HCT116 (cell line): Measurements from ENCODE around the gene DEPDC7. TPM values are rescaled to one million over a fixed set of nuclear protein-coding genes. Genes with fewer than 3 reads are reported as not detected.
A peak's percentile ranks its signal among the peaks of the same experiment; 100 is the strongest.

ENCODE experiments used
- ATAC-seq: fragments of 200-7000 bp; cut with Tn5 transposase; 2 replicates; pipeline ENCODE4 v1.9.1; 2020; ENCODE audit warnings: mild to moderate bottlenecking, moderate library complexity
- BruUV-seq: library from RNA; stranded (reverse); fragments of 400-500 nt; replicated peaks from 2 replicates; lab custom pipeline; 2021; lab: Mats Ljungman, UMichigan
- CTCF ChIA-PET: fragments of 300-600 bp; sonication (Branson Sonifier 250); formaldehyde crosslinking; loops from one replicate; lab custom pipeline; 2021; ENCODE audit warnings: antibody characterized with exemption; lab: Charles Lee
- POLR2A ChIA-PET: fragments of 300-600, 350-600 bp; sonication (Branson Sonifier 250); formaldehyde crosslinking; loops from one replicate; lab custom pipeline; 2021; ENCODE audit warnings: antibody characterized with exemption; lab: Charles Lee
- RAD21 ChIA-PET, 2 experiments: fragments of 300-600 bp; sonication (Branson Sonifier 250); formaldehyde crosslinking; loops; one replicate each; lab custom pipeline; 2023; ENCODE audit warnings: low total read pairs in 2 of 2; ENCODE audit not compliant: uncharacterized antibody in 2 of 2, unreplicated experiment in 2 of 2, low non-redundant PET in 1 of 2; lab: Charles Lee
- DNase-seq: peaks from one replicate; pipeline ENCODE4 v3.0.0-alpha.2; 2010; ENCODE audit warnings: low read depth, low spot score
- H2AFZ ChIP-seq: fragments of 200-600 bp; shearing (Covaris generic), sonication (generic); 2 replicates; pipeline ENCODE4 v1.6.1; 2017; ENCODE audit warnings: low read depth, mixed run types, mixed read lengths, antibody characterized with exemption, low read length; ENCODE audit not compliant: poor library complexity, severe bottlenecking
- H3K27ac ChIP-seq: 2 replicates; pipeline ENCODE4 v1.5.1; 2012; ENCODE audit warnings: low read depth, low read length
- H3K27me3 ChIP-seq: fragments of 200-600 bp; sonication (generic); 2 replicates; pipeline ENCODE4 v1.6.1; 2016; ENCODE audit warnings: mixed run types, low read length, mixed read lengths; ENCODE audit not compliant: insufficient read depth
- H3K36me3 ChIP-seq, 2 experiments: fragments of 200-500 bp in 1 of 2; fragments of 200-600 bp in 1 of 2; sonication (Bioruptor generic) in 1 of 2; sonication (generic) in 1 of 2; 2 replicates each; pipeline versions ENCODE4 v1.5.1 to v1.6.1; 2014 to 2016; ENCODE audit warnings: low read length in 2 of 2, inconsistent platforms in 1 of 2, mixed read lengths in 1 of 2, mixed run types in 1 of 2; ENCODE audit not compliant: insufficient read depth in 2 of 2, control insufficient read depth in 1 of 2
- H3K4me1 ChIP-seq, 2 experiments: fragments of 200-600 bp in 1 of 2; sonication (generic) in 1 of 2; 2 replicates each; pipeline versions ENCODE4 v1.5.1 to v1.6.1; 2012 to 2017; ENCODE audit warnings: low read length in 2 of 2, inconsistent platforms in 1 of 2, mild to moderate bottlenecking in 1 of 2, mixed read lengths in 1 of 2, mixed run types in 1 of 2, moderate library complexity in 1 of 2; ENCODE audit not compliant: insufficient read depth in 2 of 2, control insufficient read depth in 1 of 2
- H3K4me2 ChIP-seq: fragments of 200-600 bp; sonication (generic); 2 replicates; pipeline ENCODE4 v1.6.1; 2017; ENCODE audit warnings: mixed run types, low read length, mixed read lengths
- H3K4me3 ChIP-seq, 2 experiments: fragments of 200-600 bp in 1 of 2; sonication (generic) in 1 of 2; replicated peaks in 1 of 2; 2 replicates each; pipeline ENCODE4 v1.5.1; 2011 to 2016; ENCODE audit warnings: low read length in 2 of 2, control low read depth in 1 of 2, low read depth in 1 of 2, mild to moderate bottlenecking in 1 of 2, mixed read lengths in 1 of 2, mixed run types in 1 of 2
- H3K79me2 ChIP-seq: fragments of 200-600 bp; sonication (generic); 2 replicates; pipeline ENCODE4 v1.6.1; 2017; ENCODE audit warnings: mild to moderate bottlenecking, mixed run types, low read length, moderate library complexity, mixed read lengths; ENCODE audit not compliant: insufficient read depth
- H3K9ac ChIP-seq: fragments of 200-600 bp; sonication (generic); 2 replicates; pipeline ENCODE4 v1.6.1; 2016; ENCODE audit warnings: low read length, mixed read lengths
- H3K9me2 ChIP-seq: fragments of 200-600 bp; sonication (generic), shearing (Covaris generic); 2 replicates; pipeline ENCODE4 v1.6.1; 2017; ENCODE audit warnings: mixed run types, mild to moderate bottlenecking, moderate library complexity; ENCODE audit not compliant: insufficient read depth
- H3K9me3 ChIP-seq, 2 experiments: fragments of 200-500 bp in 1 of 2; fragments of 200-600 bp in 1 of 2; sonication (Bioruptor generic) in 1 of 2; sonication (generic) in 1 of 2; 2 replicates each; pipeline ENCODE4 v1.6.1; 2014 to 2017; ENCODE audit warnings: low read length in 2 of 2, mixed read lengths in 2 of 2, inconsistent platforms in 1 of 2, low read depth in 1 of 2, mild to moderate bottlenecking in 1 of 2, mixed run types in 1 of 2, moderate library complexity in 1 of 2; ENCODE audit not compliant: control insufficient read depth in 1 of 2, insufficient read depth in 1 of 2
- H4K20me1 ChIP-seq: fragments of 200-600 bp; sonication (generic), shearing (Covaris generic); 2 replicates; pipeline ENCODE4 v1.6.1; 2017; ENCODE audit warnings: mixed run types, mild to moderate bottlenecking, moderate library complexity; ENCODE audit not compliant: insufficient read depth
- EGR1 ChIP-seq: IDR thresholded peaks from 2 replicates; pipeline ENCODE4 v1.6.1; 2012; ENCODE audit warnings: low read depth
- POLR2A ChIP-seq: IDR thresholded peaks from 2 replicates; pipeline ENCODE4 v1.7.0; 2011; ENCODE audit warnings: borderline replicate concordance; ENCODE audit not compliant: insufficient read depth, insufficient read length; ENCODE audit errors: extremely low read depth
- POLR2AphosphoS5 ChIP-seq: IDR thresholded peaks from 2 replicates; pipeline ENCODE4 v1.6.1; 2011; ENCODE audit warnings: mild to moderate bottlenecking, low read depth, low read length, moderate library complexity
- RAD21 ChIP-seq: IDR thresholded peaks from 2 replicates; pipeline ENCODE4 v1.6.1; 2012; ENCODE audit warnings: low read depth, mild to moderate bottlenecking
- SIN3A ChIP-seq: IDR thresholded peaks from 2 replicates; pipeline ENCODE4 v1.6.1; 2012; ENCODE audit warnings: low read depth
- TCF7L2 ChIP-seq: IDR thresholded peaks from 2 replicates; pipeline ENCODE4 v1.7.0; 2011; ENCODE audit warnings: borderline replicate concordance, inconsistent platforms; ENCODE audit not compliant: insufficient read depth, insufficient read length; ENCODE audit errors: extremely low read depth
- YY1 ChIP-seq: IDR thresholded peaks from 2 replicates; pipeline ENCODE4 v1.6.1; 2011; ENCODE audit warnings: low read length, low read depth, moderate library complexity, mild to moderate bottlenecking; ENCODE audit not compliant: insufficient replicate concordance; ENCODE audit errors: extremely low read depth
- ZFX ChIP-seq: fragments of 450-650 bp; IDR thresholded peaks from 2 replicates; pipeline ENCODE4 v1.6.1; 2017
- intact Hi-C: fragments of 100-400 bp; cut with micrococcal nuclease; formaldehyde crosslinking; loops from 2 replicates; pipeline ENCODE4 v1.10.0; 2022
- total RNA-seq: library from RNA; stranded (reverse); gene quantifications from one replicate; pipeline ENCODE4 v1.2.1, GENCODE V29; 2021; ENCODE audit not compliant: unreplicated experiment
- TF ChIP-seq, protein P1 (sequence below): IDR thresholded peaks from 2 replicates; pipeline ENCODE4 v1.6.1; 2012
- TF ChIP-seq, protein P2 (sequence below), 3 experiments: fragments of 200-600 bp in 1 of 3; sonication (generic) in 1 of 3; IDR thresholded peaks in 2 of 3; conservative IDR thresholded peaks in 1 of 3; 2 replicates each; pipeline ENCODE4 v1.5.1; 2012 to 2017; ENCODE audit warnings: low read depth in 2 of 3, low read length in 2 of 3, antibody characterized with exemption in 1 of 3, borderline replicate concordance in 1 of 3, control low read depth in 1 of 3, mild to moderate bottlenecking in 1 of 3, mixed read lengths in 1 of 3, mixed run types in 1 of 3, moderate library complexity in 1 of 3; ENCODE audit not compliant: insufficient read depth in 1 of 3

Gene DEPDC7
- total RNA-seq, 1 experiment from 2014 or later = 7.3 TPM

DNA sequence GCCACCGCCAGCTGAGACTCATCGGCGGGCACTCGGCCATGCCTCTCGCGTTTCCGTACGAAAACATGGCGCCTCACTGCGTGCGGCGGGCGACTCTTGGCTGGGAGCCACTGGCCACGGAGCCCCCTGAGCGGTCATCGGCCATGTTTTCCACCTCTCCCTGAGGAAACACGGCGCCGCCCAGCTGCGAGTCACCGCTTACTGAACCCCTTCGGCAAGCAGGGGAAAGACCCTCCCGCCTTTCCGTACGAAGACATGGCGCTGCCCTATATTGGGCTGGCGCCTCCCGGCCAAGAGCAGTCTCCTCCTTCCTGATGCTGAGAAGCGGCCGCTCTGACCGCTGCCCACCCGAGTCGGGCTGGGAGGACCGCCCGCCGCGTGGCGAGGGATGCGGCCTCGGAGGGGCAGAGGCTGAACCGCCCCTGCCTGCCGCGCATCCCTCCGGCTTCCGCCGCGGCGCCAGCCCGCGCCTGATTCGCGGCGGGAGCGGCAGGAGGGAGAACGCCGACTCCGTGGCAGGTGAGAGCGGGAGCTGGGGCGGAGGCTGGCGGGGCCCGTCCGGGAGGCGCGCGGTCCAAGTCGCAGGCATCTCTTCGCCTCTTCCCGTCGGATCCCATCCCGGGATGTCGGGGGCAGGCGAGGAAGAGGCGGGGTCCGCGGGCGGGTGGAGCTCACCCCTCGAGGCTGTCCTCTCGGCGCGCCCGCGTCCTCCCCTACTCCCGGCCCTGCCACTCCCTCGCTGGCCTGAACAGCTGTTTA lies 23.8 kb downstream of the DEPDC7 start, which contains the start of gene TCP11L1:
TCP11L1 (plus strand) TSS at position 299 of the 759 bp plus-strand sequence. CDS start 4,202 bp downstream, outside the sequence.
- ChIA-PET CTCF (interaction anchor here (0.9 to 1.2 kb wide), 2 partner anchors 22 to 26 kb away, joined by 3 read pairs; no protein-coding TSS in a partner anchor), POLR2A (interaction anchor here (0.7 to 1.9 kb wide), 4 partner anchors 14 to 24 kb away, joined by 3 to 8 read pairs (median 4); partner anchors contain the start of gene DEPDC7), RAD21 (no interaction called here)
- intact Hi-C loops = no loop called here
- Histone ChIP-seq H4K20me1 (no peaks in the 10 kb centered on the region), H3K9me3 (no peaks in the 10 kb centered on the region), H3K27ac (peak within 1 kb of the TSS; percentile 89), H3K4me2 (peak within 1 kb of the TSS; percentile 87), H3K9me2 (no peaks in the 10 kb centered on the region), H3K27me3 (no peaks in the 10 kb centered on the region), H3K9ac (peak within 1 kb of the TSS; percentile 74), H3K4me3 (peak within 1 kb of the TSS; percentile 75 to 77), H3K79me2 (no peaks in the 10 kb centered on the region), H3K36me3 (no peaks in the 10 kb centered on the region), H3K4me1 (peaks cover 2 to 29% of the 10 kb centered on the region in 2 experiments; a peak in 2 of 4 replicates), H2AFZ (peak within 1 kb of the TSS; percentile 94)
- peak; percentile 30 for TF ChIP-seq TCF7L2
- TF ChIP-seq, protein P1, sequence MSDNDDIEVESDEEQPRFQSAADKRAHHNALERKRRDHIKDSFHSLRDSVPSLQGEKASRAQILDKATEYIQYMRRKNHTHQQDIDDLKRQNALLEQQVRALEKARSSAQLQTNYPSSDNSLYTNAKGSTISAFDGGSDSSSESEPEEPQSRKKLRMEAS = peak; percentile 82
- TF ChIP-seq YY1 = peak; percentile 96
- TF ChIP-seq POLR2AphosphoS5 = peak; percentile 10; the same call in 1 of the 2 replicates
- peak; percentile 23 for TF ChIP-seq POLR2A
- TF ChIP-seq, protein P2, sequence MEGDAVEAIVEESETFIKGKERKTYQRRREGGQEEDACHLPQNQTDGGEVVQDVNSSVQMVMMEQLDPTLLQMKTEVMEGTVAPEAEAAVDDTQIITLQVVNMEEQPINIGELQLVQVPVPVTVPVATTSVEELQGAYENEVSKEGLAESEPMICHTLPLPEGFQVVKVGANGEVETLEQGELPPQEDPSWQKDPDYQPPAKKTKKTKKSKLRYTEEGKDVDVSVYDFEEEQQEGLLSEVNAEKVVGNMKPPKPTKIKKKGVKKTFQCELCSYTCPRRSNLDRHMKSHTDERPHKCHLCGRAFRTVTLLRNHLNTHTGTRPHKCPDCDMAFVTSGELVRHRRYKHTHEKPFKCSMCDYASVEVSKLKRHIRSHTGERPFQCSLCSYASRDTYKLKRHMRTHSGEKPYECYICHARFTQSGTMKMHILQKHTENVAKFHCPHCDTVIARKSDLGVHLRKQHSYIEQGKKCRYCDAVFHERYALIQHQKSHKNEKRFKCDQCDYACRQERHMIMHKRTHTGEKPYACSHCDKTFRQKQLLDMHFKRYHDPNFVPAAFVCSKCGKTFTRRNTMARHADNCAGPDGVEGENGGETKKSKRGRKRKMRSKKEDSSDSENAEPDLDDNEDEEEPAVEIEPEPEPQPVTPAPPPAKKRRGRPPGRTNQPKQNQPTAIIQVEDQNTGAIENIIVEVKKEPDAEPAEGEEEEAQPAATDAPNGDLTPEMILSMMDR (IDR thresholded peaks at IDR 0.05 in 2 of 3, conservative IDR thresholded peaks at IDR 0.05 in 1 of 3; ENCODE audit: borderline replicate concordance in 1 of 3, insufficient read depth in 1 of 3, low read depth in 2 of 3, low read length in 2 of 3) = no peak
- peak; percentile 25; the same call in 1 of the 2 replicates for TF ChIP-seq SIN3A
- peak; percentile 87 for TF ChIP-seq EGR1
- TF ChIP-seq RAD21 = no peak
- TF ChIP-seq ZFX = peak; percentile 72
- peak; percentile 78 for DNase-seq
- ATAC-seq = peak; percentile 84
- BruUV-seq = no TSS peak
